Measurements from ENCODE around the gene SLCO3A1. TPM values are rescaled to one million over a fixed set of nuclear protein-coding genes. Genes with fewer than 3 reads are reported as not detected.
A peak's percentile ranks its signal among the peaks of the same experiment; 100 is the strongest.

SLCO3A1 gene
- total and polyA plus RNA-seq, 12 donors = 33.9 to 57.2 (median 46.4) TPM

- intact Hi-C loops (cut with DNase I) = no loop called here
- peak in 2 of 8 donors; percentile 11 to 22 for ATAC-seq
- H3K27ac ChIP-seq = peak overlapping the region in 2 of 10 donors; percentile 44 to 63
These were observed 180.7 kb downstream of the SLCO3A1 start for GRCh38 chr15:92034227-92034626.

GRCh38 chr15:92035551-92035950 is 182.0 kb downstream of the SLCO3A1 start:
- DNase-seq = no peak
- Histone ChIP-seq H3K36me3 (no peaks in the 10 kb centered on the region), H3K9me3 (peaks cover 0 to 6% (median 0%) of the 10 kb centered on the region in 11 donors), H3K27me3 (no peaks in the 10 kb centered on the region), H3K4me3 (no peak overlapping the region), H3K27ac (peak overlapping the region in 1 of 10 donors; percentile 24), H3K4me1 (peaks cover 0 to 52% (median 40%) of the 10 kb centered on the region in 9 donors)
- 48 to 49% methylated on average over 3 of the region's 3 CpGs for WGBS, 2 donors
- ATAC-seq = peak in 1 of 8 donors; percentile 6
- intact Hi-C loops (cut with DNase I) = no loop called here
- TF ChIP-seq CTCF (IDR thresholded peaks at IDR 0.05) = no peak

More at GRCh38 chr15:92034227-92034626, 180.7 kb downstream of the SLCO3A1 start:
- H3K9me3 ChIP-seq = peaks cover 0 to 6% (median 0%) of the 10 kb centered on the region in 11 donors
- no peak for DNase-seq
- TF ChIP-seq CTCF (IDR thresholded peaks at IDR 0.05) = no peak
- H3K4me3 ChIP-seq = no peak overlapping the region
- no peaks in the 10 kb centered on the region for H3K36me3 ChIP-seq
- H3K27me3 ChIP-seq = no peaks in the 10 kb centered on the region
- peaks cover 3 to 61% (median 54%) of the 10 kb centered on the region in 9 donors for H3K4me1 ChIP-seq
- 88 to 89% methylated on average over 7 of the region's 7 CpGs for WGBS, 2 donors

GRCh38 chr15:92035961-92036360 is 182.5 kb downstream of the SLCO3A1 start:
- DNase-seq = no peak
- intact Hi-C loops (cut with DNase I) = no loop called here
- no peak for TF ChIP-seq CTCF (IDR thresholded peaks at IDR 0.05)
- H3K4me1 ChIP-seq = peaks cover 0 to 53% (median 38%) of the 10 kb centered on the region in 9 donors
- H3K27ac ChIP-seq = peak overlapping the region in 1 of 10 donors; percentile 24
- 43 to 52% methylated on average over 2 of the region's 2 CpGs for WGBS, 2 donors
- no peaks in the 10 kb centered on the region for H3K27me3 ChIP-seq
- no peak overlapping the region for H3K4me3 ChIP-seq
- H3K9me3 ChIP-seq = peaks cover 0 to 6% (median 0%) of the 10 kb centered on the region in 11 donors
- no peak for ATAC-seq
- H3K36me3 ChIP-seq = no peaks in the 10 kb centered on the region

- ATAC-seq = no peak
- no peaks in the 10 kb centered on the region for H3K27me3 ChIP-seq
- peaks cover 0 to 6% (median 0%) of the 10 kb centered on the region in 11 donors for H3K9me3 ChIP-seq
- WGBS, 2 donors = 61 to 79% methylated on average over 1 of the region's 1 CpG
- intact Hi-C loops (cut with DNase I) = no loop called here
- no peak overlapping the region for H3K4me3 ChIP-seq
- DNase-seq = no peak
- H3K27ac ChIP-seq = no peak overlapping the region
- peaks cover 0 to 59% (median 45%) of the 10 kb centered on the region in 9 donors for H3K4me1 ChIP-seq
- no peak for TF ChIP-seq CTCF (IDR thresholded peaks at IDR 0.05)
- no peaks in the 10 kb centered on the region for H3K36me3 ChIP-seq
These were observed 184.0 kb downstream of the SLCO3A1 start for GRCh38 chr15:92037491-92037890.

Data from heart right ventricle (tissue), 16 donors.